GM18511 (cell line): ENCODE measurements around the gene KMT2E.

Experiments
- ATAC-seq: cut with Tn5 transposase; IDR thresholded peaks from one replicate; pipeline ENCODE4 v1.9.1; 2021; ENCODE audit warnings: mild to moderate bottlenecking, moderate library complexity; ENCODE audit not compliant: unreplicated experiment

KMT2E gene

DNA sequence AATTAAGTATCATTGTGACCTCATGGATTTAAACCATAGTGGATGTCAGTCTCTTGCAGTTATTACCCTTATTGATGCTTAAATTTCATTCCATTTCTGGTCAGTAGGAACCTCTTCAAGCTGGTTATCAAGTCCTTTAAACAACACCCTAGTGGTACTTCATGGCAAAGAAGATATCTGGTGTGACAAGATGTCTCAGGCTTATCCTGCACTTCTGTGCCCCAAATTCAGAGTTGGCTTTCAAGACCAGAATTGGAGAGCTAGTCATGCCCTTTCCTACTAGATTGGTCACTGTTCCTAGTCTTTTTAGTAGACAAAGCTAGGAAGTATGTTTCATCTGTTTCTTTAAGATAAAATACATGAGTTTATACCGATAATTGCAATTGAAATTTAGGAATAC, 54.9 kb downstream of the KMT2E start:
- no peak for ATAC-seq

DNA sequence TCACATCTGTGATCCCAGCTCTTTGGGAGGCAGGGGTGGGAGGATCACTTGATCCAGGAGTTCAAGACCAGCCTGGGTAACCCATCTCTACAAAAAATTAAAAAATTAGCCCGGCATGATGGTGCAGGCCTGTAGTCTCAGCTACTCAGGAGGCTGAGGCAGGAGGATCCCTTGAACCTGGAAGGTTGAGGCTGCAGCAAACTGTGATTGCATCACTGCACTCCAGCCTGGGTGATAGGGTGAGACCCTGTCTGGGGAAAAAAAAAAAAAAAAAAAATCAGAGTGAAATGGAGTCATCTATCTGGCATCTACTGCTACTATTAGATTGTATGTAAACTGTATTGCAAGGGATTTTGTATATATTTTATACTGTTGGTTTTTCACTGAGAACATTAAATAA, 59.1 kb downstream of the KMT2E start:
- no peak for ATAC-seq

DNA sequence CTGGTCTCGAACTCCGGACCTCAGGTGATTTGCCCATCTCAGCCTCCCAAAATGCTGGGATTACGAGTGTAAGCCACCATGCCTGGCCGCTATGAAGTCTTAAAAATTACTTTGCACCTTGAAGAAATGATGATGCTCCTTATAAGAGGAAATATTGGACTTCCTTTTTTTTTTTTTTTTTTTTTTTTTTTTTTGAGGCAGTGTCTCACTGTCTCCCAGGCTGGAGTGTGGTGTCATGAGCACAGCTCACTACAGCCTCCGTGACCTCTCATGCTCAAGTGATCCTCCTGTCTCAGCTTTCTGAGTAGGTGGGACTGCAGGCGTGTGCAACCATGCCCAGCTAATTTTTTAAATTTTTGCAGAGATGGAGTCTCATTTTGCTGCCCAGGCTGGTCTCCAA, 65.3 kb downstream of the KMT2E start:
- no peak for ATAC-seq

DNA sequence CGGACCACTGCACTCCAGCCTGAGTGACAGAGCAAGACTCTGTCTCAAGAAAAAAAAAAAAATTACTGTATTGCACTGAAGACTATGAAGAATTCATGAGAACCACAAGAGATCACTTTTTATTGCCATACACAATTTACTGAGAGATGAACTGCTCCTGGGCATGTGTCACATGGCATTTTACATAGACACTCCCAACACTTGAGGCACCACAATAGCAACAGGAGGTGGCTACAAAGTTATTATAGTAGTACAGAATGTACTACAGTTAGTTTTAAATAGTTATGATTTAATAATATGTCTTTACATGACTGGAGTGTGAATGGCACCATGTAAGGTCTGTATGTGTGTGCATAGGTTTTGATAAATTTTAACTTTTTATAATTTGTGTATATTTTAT, 70.6 kb downstream of the KMT2E start:
- ATAC-seq: no peak

DNA sequence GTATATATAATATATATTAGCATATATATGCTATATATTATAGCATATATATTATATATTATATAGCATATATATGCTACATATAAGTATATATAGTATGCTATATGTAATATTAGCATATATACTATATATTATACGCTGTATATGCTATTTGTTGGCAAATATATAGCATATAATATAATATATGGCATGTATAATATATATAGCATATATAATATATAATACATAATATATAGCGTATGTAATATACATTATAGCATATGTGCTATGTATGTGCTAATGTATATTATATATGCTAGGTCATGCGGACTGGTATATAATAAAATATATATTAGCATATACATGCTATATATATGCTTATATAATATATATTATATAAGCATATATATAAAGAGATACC, 72.8 kb downstream of the KMT2E start:
- ATAC-seq: no peak

DNA sequence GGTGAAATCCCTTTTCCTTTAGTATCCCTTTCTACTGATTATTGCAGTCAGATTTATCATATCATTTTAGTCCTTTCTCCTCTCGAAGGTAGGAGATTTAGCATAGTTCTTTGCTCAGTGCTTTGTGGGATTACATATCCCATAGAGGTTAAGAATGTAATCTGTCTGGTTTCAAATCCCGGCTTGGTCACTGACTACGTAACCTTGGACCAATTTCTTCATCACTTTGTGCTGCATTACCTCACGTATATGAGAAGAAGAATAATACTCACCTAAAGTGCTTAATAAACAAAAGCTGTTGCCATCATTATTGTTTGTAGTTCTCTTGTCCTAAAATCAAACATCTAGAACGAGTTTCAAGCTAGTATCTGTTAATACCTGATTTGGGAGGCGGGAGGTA, 74.0 kb downstream of the KMT2E start:
- ATAC-seq: no peak

DNA sequence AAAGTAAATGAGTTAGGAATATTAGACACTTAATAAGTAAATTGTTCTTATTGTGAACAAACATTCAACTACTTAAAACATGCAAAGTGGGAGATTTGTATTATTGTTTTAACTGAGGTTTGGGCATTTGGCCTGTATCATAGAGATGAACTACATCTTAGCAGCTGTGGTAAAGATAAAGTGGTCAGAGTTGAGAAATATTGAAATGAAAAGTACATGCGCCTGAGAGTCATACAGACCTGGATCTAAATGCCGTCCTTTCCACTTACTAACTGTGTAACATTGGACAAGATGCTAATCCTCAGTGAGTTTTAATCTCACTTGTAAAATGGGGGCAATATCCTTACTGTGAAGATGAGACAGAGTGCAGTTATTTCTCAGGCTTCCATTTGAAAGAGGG, 74.5 kb downstream of the KMT2E start:
- ATAC-seq: no peak

DNA sequence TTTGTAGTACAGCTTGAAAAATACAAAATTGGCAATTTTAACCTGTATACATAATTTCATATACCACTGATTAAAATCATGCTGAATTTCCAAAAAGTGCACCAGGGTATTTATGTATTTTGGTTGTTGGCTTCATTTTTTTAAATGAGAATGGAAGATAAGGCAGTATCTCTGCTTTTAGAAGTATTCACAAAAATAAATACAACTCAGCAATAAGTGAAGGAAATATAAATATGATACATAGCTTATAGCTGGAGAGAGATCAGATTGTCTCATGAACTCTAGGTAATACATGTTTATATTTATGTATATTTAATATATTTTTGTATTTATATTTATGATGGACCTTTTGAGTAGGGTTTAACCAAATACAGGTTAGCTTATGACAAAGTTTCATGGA, 81.0 kb downstream of the KMT2E start:
- no peak for ATAC-seq

DNA sequence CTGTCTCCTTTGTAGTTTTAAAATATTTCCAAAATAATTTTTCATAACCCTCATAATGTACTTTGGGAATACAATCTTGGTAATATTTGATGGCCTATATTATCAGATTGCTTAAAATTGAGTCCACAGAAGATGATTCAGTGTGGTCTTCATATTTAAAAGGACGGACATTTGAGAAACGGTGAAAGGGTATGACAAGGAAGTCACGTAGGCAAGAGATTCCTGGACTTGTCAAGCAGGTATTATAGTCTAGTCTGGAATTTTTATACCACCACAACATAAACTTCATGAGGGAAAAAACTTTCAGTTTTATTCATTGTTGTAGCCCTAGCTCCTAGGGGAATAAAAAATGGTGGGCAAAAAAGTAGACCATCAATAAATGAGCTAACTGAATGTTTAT, 82.3 kb downstream of the KMT2E start:
- no peak for ATAC-seq

DNA sequence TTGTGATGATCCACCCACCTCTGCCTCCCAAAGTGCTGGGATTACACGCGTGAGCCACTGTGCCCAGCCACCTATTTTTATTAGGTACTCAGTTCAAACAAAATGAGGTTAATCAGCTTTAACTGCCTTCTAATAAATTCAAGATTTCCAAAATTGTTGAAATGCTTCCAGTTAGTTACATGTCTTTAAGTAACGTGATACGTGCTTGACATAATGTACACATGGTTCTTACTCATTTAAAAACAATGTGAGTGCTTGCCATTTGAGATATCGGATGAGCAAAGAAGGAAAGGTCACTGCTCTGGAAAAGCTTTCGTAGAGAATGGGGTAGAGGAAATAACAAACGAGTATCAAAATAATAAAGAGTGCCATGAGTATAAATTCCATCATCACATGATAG, 83.6 kb downstream of the KMT2E start:
- ATAC-seq: no peak

DNA sequence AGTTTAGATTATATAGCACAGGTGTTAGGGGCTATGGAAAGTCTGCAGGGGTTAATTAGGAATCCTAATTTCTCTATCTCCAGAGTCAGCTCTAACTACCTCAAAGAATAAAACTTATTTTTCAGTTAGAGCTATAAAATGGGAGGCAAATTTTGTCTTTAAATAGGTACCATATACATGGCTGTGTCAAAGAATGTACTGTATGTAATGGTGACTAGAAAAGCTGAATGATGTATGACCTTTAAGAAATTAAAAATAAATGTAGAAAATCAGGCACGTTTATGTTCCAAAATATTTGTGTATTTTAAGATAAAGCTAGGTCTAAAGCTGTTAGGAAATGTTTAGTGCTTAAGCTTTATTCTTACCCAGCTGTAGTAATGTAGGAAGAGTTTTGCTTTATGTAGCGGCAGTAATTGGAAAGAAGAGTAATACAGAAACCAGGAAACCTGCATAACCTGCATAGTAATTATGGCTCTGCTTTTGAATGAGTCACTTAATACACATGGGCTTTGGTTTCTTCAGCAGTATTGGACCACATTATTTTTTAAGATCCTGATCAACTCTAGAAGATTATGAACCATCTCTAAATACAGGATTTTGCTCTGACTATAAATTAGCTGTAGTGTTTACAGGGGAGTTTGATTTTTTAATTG, 85.0 kb downstream of the KMT2E start:
- peak; percentile 85 for ATAC-seq

DNA sequence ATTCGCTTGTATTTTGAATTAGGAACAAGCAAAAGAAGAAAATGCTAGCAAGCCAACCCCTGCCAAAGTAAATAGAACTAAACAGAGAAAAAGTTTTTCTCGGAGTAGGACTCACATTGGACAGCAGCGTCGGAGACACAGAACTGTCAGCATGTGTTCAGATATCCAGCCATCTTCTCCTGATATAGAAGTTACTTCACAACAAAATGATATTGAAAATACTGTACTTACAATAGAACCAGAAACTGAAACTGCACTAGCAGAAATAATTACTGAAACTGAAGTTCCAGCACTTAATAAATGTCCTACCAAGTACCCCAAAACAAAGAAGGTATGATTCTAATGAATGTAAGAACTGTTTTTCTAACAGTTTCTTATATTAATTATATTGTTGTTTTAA, 87.9 kb downstream of the KMT2E start:
- ATAC-seq: no peak

DNA sequence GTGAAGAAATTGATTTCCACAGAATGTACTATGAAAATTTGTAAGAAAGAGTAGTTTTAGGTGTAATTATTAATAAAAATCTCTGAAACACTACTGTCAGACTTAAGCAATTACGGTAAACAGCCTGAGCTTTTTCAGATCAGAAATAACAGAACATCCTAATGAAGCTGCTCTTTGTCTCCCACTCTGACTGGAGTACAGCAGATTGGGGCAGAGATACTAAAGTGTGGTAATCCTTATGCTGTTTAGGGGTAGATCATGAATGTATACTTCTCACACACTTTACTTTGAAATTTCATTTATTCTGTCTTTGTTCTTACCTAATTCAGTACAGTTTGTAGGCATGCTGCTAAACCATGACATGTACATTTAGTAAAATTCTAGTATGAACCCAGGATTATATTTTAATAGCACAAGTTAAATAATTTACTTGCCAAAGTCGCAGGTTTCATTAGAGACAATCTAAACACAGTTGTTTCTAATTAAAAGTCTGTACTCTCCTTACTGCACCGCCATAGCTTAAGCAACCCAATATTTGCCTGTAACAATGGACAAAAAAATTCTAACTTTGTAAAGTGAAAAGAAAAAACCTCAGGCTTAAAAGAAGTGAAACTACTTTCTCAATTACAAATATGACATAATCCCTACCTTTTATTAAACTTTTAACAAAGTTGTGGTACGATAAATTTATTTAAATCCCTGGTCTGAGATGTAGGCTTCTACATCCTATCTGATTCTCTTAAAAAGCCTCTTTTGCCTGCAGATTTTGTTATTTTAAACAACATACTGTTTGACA, 88.8 kb downstream of the KMT2E start:
- no peak for ATAC-seq

DNA sequence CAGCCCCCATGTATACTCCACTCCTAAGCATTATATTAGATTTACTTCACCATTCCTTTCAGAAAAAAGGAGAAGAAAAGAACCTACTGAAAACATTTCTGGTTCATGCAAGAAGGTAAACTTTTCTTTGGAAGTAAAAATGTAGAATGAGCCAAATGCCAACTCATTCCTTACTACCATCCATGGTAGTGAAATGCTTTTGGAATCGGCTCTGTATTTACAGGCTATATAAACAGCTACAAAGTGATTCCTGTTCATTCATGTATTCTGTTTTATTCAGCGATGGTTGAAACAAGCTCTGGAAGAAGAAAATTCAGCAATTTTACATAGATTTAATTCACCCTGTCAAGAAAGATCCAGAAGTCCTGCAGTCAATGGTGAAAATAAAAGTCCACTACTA, 91.6 kb downstream of the KMT2E start:
- ATAC-seq: no peak

DNA sequence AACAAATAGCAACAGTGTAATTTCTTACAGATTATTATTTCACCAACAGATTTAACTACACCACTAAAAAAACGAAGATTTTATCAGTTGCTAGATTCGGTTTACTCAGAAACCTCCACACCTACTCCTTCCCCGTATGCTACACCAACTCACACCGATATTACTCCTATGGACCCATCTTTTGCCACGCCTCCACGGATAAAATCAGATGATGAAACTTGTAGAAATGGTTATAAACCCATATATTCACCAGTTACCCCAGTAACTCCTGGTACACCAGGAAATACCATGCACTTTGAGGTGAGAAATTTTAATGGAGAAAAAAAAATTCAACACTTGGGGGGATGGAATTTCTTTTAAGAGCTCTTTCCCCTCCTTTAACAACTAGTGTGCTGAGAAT, 92.5 kb downstream of the KMT2E start:
- no peak for ATAC-seq

DNA sequence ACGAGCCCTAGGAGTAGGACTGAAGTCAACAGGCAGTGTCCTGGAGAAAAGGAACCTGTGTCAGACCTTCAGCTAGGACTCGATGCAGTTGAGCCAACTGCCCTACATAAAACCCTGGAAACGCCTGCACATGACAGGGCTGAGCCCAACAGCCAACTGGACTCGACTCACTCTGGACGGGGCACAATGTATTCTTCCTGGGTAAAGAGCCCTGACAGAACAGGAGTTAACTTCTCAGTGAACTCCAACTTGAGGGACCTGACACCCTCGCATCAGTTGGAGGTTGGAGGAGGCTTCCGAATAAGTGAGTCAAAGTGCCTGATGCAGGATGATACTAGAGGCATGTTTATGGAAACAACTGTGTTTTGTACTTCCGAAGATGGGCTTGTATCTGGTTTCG, 93.5 kb downstream of the KMT2E start:
- no peak for ATAC-seq

DNA sequence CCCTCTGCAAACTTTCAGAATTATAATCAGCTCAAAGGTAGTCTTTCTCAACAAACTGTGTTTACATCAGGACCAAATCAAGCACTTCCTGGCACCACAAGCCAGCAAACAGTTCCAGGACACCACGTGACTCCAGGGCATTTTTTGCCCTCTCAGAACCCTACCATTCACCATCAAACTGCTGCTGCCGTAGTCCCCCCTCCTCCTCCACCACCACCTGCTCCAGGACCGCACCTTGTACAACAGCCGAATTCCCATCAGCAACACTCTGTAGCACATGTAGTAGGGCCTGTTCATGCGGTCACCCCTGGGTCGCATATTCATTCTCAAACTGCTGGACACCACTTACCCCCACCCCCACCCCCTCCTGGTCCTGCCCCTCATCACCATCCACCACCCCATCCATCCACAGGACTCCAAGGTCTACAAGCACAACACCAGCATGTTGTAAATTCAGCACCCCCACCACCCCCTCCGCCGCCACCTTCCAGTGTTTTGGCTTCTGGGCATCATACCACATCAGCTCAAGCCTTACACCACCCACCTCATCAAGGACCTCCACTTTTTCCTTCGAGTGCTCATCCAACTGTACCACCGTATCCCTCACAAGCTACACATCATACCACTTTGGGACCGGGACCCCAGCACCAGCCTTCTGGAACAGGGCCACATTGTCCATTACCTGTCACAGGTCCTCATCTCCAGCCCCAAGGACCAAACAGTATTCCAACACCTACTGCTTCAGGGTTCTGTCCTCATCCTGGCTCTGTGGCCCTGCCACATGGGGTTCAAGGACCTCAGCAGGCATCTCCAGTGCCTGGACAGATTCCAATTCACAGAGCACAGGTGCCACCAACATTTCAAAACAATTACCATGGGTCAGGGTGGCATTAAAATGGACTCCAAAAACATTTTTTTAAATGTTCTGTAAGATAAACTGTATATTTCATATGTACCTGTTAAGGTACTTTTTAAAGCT, 98.7 kb downstream of the KMT2E start:
- ATAC-seq: no peak

DNA sequence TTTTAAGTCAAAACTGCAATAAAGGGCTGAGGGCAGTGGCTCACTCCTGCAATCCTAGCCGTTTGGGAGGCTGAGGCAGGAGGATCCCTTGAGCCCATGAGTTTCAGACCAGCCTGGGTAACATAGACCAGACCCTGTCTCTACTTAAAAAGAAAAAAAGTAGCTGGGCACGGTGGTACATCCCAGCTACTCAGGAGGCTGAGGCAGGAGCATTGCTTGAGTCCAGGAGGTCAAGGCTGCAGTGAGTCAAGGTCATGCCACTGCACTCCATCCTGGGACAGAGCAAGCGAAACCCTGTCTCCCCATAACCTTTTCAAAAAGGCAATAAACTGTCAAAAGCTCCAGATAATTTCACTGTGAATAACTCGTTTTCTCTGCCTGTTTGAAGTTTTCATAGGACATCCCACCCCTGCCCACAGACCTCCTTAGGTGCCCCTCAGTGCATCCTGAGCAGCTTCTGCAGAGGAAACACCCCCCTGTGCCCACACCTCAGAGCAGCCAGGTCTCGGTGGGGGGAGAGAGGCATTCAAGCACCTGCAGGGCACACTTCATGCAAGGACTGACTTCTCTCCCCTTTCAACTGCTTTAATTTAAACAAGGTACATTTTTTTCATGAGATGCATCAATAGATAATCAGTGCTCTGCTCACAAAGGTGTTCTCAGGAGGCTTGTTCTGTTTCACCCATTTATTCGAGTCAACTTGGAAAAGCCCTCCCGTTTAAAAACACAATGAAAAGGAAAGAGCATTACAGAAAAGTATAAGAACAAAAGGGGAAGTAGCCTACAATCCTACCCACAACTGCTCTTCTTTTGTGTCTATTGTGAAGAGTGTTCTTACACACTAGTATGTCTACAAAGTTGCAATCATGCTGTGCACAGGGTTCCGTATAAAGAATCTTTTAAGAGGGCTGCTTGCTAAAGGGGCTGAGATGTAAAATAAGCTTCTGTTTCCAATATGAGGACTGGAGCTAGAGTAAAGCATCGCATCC, 104.9 kb downstream of the KMT2E start:
- ATAC-seq: no peak

DNA sequence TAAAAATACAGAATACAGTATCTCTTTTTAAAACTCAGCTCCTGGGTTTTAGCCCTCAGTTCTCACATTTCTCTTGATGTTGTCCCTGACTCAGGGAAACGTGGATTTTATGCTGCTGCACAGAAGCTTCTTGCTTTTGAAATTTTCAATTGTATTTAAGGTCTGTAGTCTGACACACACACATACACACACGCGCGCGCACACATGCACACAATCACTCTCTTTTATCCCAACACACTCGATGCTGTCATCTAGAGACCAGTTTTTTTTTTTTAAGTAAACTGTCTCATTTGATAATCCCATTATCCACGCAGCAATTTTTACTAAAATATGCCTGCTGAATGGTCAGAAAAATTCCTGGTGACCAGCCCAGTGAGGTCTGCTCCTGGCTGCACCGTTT, 108.6 kb downstream of the KMT2E start:
- no peak for ATAC-seq

DNA sequence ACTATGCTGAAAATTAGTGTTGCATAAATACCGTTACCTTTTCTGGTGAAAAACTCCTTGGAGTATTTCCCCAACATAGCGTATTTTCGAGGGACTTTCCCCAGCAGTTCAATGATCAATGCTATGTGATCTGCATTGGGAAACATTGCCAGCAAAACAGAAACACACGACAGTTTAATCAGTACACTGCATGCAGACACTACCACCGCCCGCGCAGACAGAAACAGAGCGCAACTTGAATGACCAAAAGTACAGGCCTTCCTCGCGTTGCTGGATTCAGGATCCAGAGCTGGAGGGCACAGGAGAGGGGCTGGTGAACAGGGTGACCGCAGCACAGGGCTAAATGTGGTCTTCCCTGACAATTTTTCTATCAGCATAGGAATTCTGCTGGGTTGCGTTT, 111.7 kb downstream of the KMT2E start:
- ATAC-seq: no peak
